GM18505 (cell line): ENCODE data around the gene PDIK1L.

ENCODE experiments used
- ATAC-seq: cut with Tn5 transposase; IDR thresholded peaks from one replicate; pipeline ENCODE4 v1.9.1; 2021; ENCODE audit not compliant: unreplicated experiment
- POLR2A ChIP-seq: IDR thresholded peaks from 4 replicates; pipeline ENCODE4 v1.6.1; 2011; ENCODE audit warnings: borderline replicate concordance; ENCODE audit not compliant: insufficient read depth, insufficient read length; ENCODE audit errors: extremely low read depth

The PDIK1L gene

GRCh38 chr1:26134466-26134865 lies 22.8 kb downstream of the PDIK1L start:
- no peak for ATAC-seq
- no peak for TF ChIP-seq POLR2A

GRCh38 chr1:26138974-26139558 lies 27.4 kb downstream of the PDIK1L start:
- no peak for TF ChIP-seq POLR2A
- ATAC-seq = no peak

- ATAC-seq = no peak
- no peak for TF ChIP-seq POLR2A
Observed at GRCh38 chr1:26142159-26142558, 30.5 kb downstream of the PDIK1L start.

- no peak for ATAC-seq
- TF ChIP-seq POLR2A = no peak
Observed at GRCh38 chr1:26145041-26145959, 33.7 kb downstream of the PDIK1L start.

GRCh38 chr1:26145960-26146294 lies 34.3 kb downstream of the PDIK1L start:
- no peak for ATAC-seq
- no peak for TF ChIP-seq POLR2A

- no peak for TF ChIP-seq POLR2A
- no peak for ATAC-seq
Observed at GRCh38 chr1:26148887-26149286, 37.3 kb downstream of the PDIK1L start.

GRCh38 chr1:26153966-26154532 lies 42.4 kb downstream of the PDIK1L start:
- ATAC-seq = no peak
- TF ChIP-seq POLR2A = no peak

GRCh38 chr1:26154750-26155149 lies 43.1 kb downstream of the PDIK1L start:
- no peak for ATAC-seq

GRCh38 chr1:26155370-26156284 lies 44.0 kb downstream of the PDIK1L start:
- TF ChIP-seq POLR2A = no peak
- ATAC-seq = no peak

More at GRCh38 chr1:26154750-26155149, 43.1 kb downstream of the PDIK1L start:
- no peak for TF ChIP-seq POLR2A

GRCh38 chr1:26156285-26157038 lies 44.8 kb downstream of the PDIK1L start:
- no peak for ATAC-seq
- no peak for TF ChIP-seq POLR2A

- TF ChIP-seq POLR2A = no peak
- no peak for ATAC-seq
Observed at GRCh38 chr1:26158271-26158907, 46.8 kb downstream of the PDIK1L start.
